ENCODE results near the gene SH2D3C.

Gene SH2D3C

GRCh38 chr9:127788337-127789011 lies 10.0 kb upstream of the SH2D3C start:
- H3K9me3 ChIP-seq (replicated peaks; ENCODE audit: insufficient read depth, low read length), result no peaks in the 10 kb centered on the region
- H2AFZ ChIP-seq (ENCODE audit: low read length), result no peak overlapping the region
- no peaks in the 10 kb centered on the region for H3K27me3 ChIP-seq (replicated peaks; ENCODE audit: insufficient read depth, low read length)
- H3K36me3 ChIP-seq (replicated peaks; ENCODE audit: insufficient read depth, low read length), result peaks cover 36% of the 10 kb centered on the region
- DNase-seq, result peak; percentile 43
- H3K4me1 ChIP-seq (ENCODE audit: low read length), result peaks cover 31% of the 10 kb centered on the region
- no peak overlapping the region for H3K4me3 ChIP-seq (ENCODE audit: low read length)
- H3K9me2 ChIP-seq (replicated peaks; ENCODE audit: insufficient read depth, low read length), result no peaks in the 10 kb centered on the region
- H3K9ac ChIP-seq (ENCODE audit: low read length), result peak overlapping the region; percentile 19; the same call in 1 of the 2 replicates
- H3K79me2 ChIP-seq (ENCODE audit: low read length), result peaks cover 53% of the 10 kb centered on the region
- peak overlapping the region; percentile 97; the same call in 1 of the 2 replicates for H3K27ac ChIP-seq (ENCODE audit: low read length)
- peaks cover 32% of the 10 kb centered on the region for H4K20me1 ChIP-seq (ENCODE audit: insufficient read depth, low read length)
- H3F3A ChIP-seq (ENCODE audit: insufficient read depth, low read length), result peaks cover 36% of the 10 kb centered on the region
- TF ChIP-seq EZH2 (optimal IDR thresholded peaks at IDR 0.05; ENCODE audit: low read depth, low read length) (no peak), CTCF (IDR thresholded peaks at IDR 0.05; ENCODE audit: low read length) (no peak), EZH2phosphoT487 (IDR thresholded peaks at IDR 0.05; ENCODE audit: low read length) (no peak)
- H3K4me2 ChIP-seq (ENCODE audit: low read depth, low read length), result peak overlapping the region; percentile 90; the same call in 1 of the 2 replicates

- H3K9me3 ChIP-seq (replicated peaks; ENCODE audit: insufficient read depth, low read length), result no peaks in the 10 kb centered on the region
- peaks cover 36% of the 10 kb centered on the region for H3K36me3 ChIP-seq (replicated peaks; ENCODE audit: insufficient read depth, low read length)
- TF ChIP-seq CTCF (IDR thresholded peaks at IDR 0.05; ENCODE audit: low read length) (peak; percentile 49), EZH2phosphoT487 (IDR thresholded peaks at IDR 0.05; ENCODE audit: low read length) (no peak)
- H3K9ac ChIP-seq (ENCODE audit: low read length), result peak overlapping the region; percentile 100
- peak overlapping the region; percentile 99 for H3K4me3 ChIP-seq (ENCODE audit: low read length)
- H3K4me2 ChIP-seq (ENCODE audit: low read depth, low read length), result peak overlapping the region; percentile 90
- H2AFZ ChIP-seq (ENCODE audit: low read length), result no peak overlapping the region
- H3K79me2 ChIP-seq (ENCODE audit: low read length), result peaks cover 53% of the 10 kb centered on the region
- peaks cover 31% of the 10 kb centered on the region for H3K4me1 ChIP-seq (ENCODE audit: low read length)
- no peak for DNase-seq
- peaks cover 34% of the 10 kb centered on the region for H3F3A ChIP-seq (ENCODE audit: insufficient read depth, low read length)
- no peaks in the 10 kb centered on the region for H3K27me3 ChIP-seq (replicated peaks; ENCODE audit: insufficient read depth, low read length)
- peaks cover 32% of the 10 kb centered on the region for H4K20me1 ChIP-seq (ENCODE audit: insufficient read depth, low read length)
- H3K27ac ChIP-seq (ENCODE audit: low read length), result peak overlapping the region; percentile 97; the same call in 1 of the 2 replicates
- H3K9me2 ChIP-seq (replicated peaks; ENCODE audit: insufficient read depth, low read length), result no peaks in the 10 kb centered on the region
Measured at GRCh38 chr9:127786773-127787104, 8.3 kb upstream of the SH2D3C start.

- peak; percentile 92 for DNase-seq
- H3K79me2 ChIP-seq (ENCODE audit: low read length), result peaks cover 53% of the 10 kb centered on the region
- TF ChIP-seq CTCF (IDR thresholded peaks at IDR 0.05; ENCODE audit: low read length), result no peak
- TF ChIP-seq EZH2phosphoT487 (IDR thresholded peaks at IDR 0.05; ENCODE audit: low read length), result no peak
- no peak for TF ChIP-seq EZH2 (optimal IDR thresholded peaks at IDR 0.05; ENCODE audit: low read depth, low read length)
Measured at GRCh38 chr9:127785933-127786772, 7.7 kb upstream of the SH2D3C start, which contains the start of gene CDK9. Gene CDK9 (plus strand): TSS chr9:127786034. CDS start chr9:127786149, 115 bp downstream.

More at GRCh38 chr9:127785933-127786772, 7.7 kb upstream of the SH2D3C start, which contains the start of gene CDK9:
- peaks cover 32% of the 10 kb centered on the region for H4K20me1 ChIP-seq (ENCODE audit: insufficient read depth, low read length)
- H3K4me2 ChIP-seq (ENCODE audit: low read depth, low read length), result peak within 1 kb of the TSS; percentile 90
- peaks cover 36% of the 10 kb centered on the region for H3K36me3 ChIP-seq (replicated peaks; ENCODE audit: insufficient read depth, low read length)
- H3F3A ChIP-seq (ENCODE audit: insufficient read depth, low read length), result peaks cover 33% of the 10 kb centered on the region
- peak within 1 kb of the TSS; percentile 47; the same call in 1 of the 2 replicates for H2AFZ ChIP-seq (ENCODE audit: low read length)
- H3K27ac ChIP-seq (ENCODE audit: low read length), result peak within 1 kb of the TSS; percentile 97
- H3K4me3 ChIP-seq (ENCODE audit: low read length), result peak within 1 kb of the TSS; percentile 99
- H3K9ac ChIP-seq (ENCODE audit: low read length), result peak within 1 kb of the TSS; percentile 100
- H3K27me3 ChIP-seq (replicated peaks; ENCODE audit: insufficient read depth, low read length), result no peaks in the 10 kb centered on the region
- peaks cover 31% of the 10 kb centered on the region for H3K4me1 ChIP-seq (ENCODE audit: low read length)
- no peaks in the 10 kb centered on the region for H3K9me2 ChIP-seq (replicated peaks; ENCODE audit: insufficient read depth, low read length)
- no peaks in the 10 kb centered on the region for H3K9me3 ChIP-seq (replicated peaks; ENCODE audit: insufficient read depth, low read length)
